OCI-LY3 (cell line): ENCODE data around the gene VAMP8.

Experiments used
- H2AFZ ChIP-seq: fragments of 200-600, 300-600 bp; shearing (Covaris generic); 2 replicates; pipeline ENCODE4 v1.6.0; 2014; ENCODE audit warnings: antibody characterized with exemption, low read depth, low read length
- H3K27ac ChIP-seq: fragments of 200-600, 300-600 bp; sonication (generic); 2 replicates; pipeline ENCODE4 v1.5.1; 2014; ENCODE audit warnings: mild to moderate bottlenecking, low read length, moderate library complexity, mixed read lengths
- H3K27me3 ChIP-seq: fragments of 200-600, 300-600 bp; sonication (generic); 2 replicates; pipeline ENCODE4 v1.6.1; 2014; ENCODE audit warnings: low read depth, low read length, mixed read lengths
- H3K36me3 ChIP-seq: fragments of 200-600, 300-600 bp; sonication (generic); replicated peaks from 2 replicates; pipeline ENCODE3; 2014; ENCODE audit warnings: low read depth, low read length, mixed read lengths
- H3K4me1 ChIP-seq: fragments of 300-600, 200-600 bp; sonication (generic); 2 replicates; pipeline ENCODE4 v1.6.1; 2014; ENCODE audit warnings: low read length, mixed read lengths
- H3K4me2 ChIP-seq: fragments of 200-600, 300-600 bp; sonication (generic); 2 replicates; pipeline ENCODE4 v1.6.1; 2014; ENCODE audit warnings: low read length, mixed read lengths
- H3K4me3 ChIP-seq: fragments of 300-600, 200-600 bp; sonication (generic); 2 replicates; pipeline ENCODE4 v1.5.1; 2014; ENCODE audit warnings: antibody characterized with exemption, mild to moderate bottlenecking, low read length, moderate library complexity
- H3K79me2 ChIP-seq: fragments of 300-600, 200-600 bp; shearing (Covaris generic); 2 replicates; pipeline ENCODE4 v1.6.1; 2014; ENCODE audit warnings: mild to moderate bottlenecking, low read length, mixed read lengths
- H3K9ac ChIP-seq: fragments of 300-600, 200-600 bp; shearing (Covaris generic); 2 replicates; pipeline ENCODE4 v1.6.0; 2014; ENCODE audit warnings: mild to moderate bottlenecking, low read length, moderate library complexity
- H3K9me3 ChIP-seq: fragments of 200-600, 300-600 bp; shearing (Covaris generic); 2 replicates; pipeline ENCODE4 v1.6.1; 2014; ENCODE audit warnings: low read length, mixed read lengths; ENCODE audit not compliant: insufficient read depth
- H4K20me1 ChIP-seq: fragments of 200-600, 300-600 bp; sonication (generic); 2 replicates; pipeline ENCODE4 v1.6.1; 2016; ENCODE audit warnings: low read length, mixed read lengths; ENCODE audit not compliant: insufficient read depth
- EZH2phosphoT487 ChIP-seq: fragments of 200-600 bp; shearing (Covaris generic); IDR thresholded peaks from 2 replicates; pipeline ENCODE4 v1.6.1; 2018; ENCODE audit warnings: antibody characterized with exemption, mixed run types, low read depth
- TF ChIP-seq, protein P1 (sequence below): fragments of 200-600, 300-600 bp; sonication (generic); IDR thresholded peaks from 2 replicates; pipeline ENCODE4 v1.5.1; 2014; ENCODE audit warnings: antibody characterized with exemption, low read length, low read depth

The VAMP8 gene

DNA sequence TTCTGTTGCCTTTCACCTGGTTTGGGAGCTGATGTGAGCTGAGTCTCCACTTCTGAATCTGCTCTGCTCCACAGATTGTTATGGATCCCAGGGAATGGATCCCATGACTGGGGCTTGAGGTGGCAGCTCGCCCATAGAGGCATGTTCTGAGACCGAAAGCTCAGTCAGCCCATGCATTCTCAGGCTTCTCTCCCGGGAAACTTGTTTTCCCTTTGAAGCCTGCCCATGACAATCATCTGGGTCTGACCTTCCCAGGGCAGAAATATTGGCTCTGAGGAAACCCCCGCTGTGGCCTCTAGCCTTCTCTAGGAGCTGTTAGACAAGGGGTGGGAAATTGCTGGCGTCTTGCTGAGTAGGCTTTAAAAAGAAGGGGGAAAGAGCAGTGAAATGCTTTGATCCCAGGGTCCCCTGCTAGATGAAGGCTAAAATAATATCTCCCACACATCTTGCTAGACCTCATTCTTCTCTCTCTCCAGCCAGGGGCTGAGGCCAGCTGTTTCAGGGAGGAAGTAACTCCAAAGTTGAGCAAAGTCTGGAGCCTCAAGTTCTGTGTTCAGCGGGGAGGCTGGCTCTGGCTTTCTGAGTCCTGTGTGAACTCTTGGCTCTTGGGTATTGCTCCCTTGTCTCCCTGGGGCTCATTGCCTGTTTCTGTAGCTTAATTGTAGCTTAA lies 2.0 kb downstream of the VAMP8 start:
- Histone ChIP-seq H3K27ac (no peak overlapping the region), H3K9me3 (no peaks in the 10 kb centered on the region), H3K27me3 (no peaks in the 10 kb centered on the region), H3K4me1 (peaks cover 19% of the 10 kb centered on the region), H3K36me3 (no peaks in the 10 kb centered on the region), H3K9ac (peak overlapping the region; percentile 59; the same call in 1 of the 2 replicates), H3K4me2 (peak overlapping the region; percentile 78; the same call in 1 of the 2 replicates), H3K4me3 (no peak overlapping the region), H2AFZ (no peak overlapping the region; the same call in 1 of the 2 replicates), H4K20me1 (no peaks in the 10 kb centered on the region), H3K79me2 (no peaks in the 10 kb centered on the region)
- TF ChIP-seq, protein P1, sequence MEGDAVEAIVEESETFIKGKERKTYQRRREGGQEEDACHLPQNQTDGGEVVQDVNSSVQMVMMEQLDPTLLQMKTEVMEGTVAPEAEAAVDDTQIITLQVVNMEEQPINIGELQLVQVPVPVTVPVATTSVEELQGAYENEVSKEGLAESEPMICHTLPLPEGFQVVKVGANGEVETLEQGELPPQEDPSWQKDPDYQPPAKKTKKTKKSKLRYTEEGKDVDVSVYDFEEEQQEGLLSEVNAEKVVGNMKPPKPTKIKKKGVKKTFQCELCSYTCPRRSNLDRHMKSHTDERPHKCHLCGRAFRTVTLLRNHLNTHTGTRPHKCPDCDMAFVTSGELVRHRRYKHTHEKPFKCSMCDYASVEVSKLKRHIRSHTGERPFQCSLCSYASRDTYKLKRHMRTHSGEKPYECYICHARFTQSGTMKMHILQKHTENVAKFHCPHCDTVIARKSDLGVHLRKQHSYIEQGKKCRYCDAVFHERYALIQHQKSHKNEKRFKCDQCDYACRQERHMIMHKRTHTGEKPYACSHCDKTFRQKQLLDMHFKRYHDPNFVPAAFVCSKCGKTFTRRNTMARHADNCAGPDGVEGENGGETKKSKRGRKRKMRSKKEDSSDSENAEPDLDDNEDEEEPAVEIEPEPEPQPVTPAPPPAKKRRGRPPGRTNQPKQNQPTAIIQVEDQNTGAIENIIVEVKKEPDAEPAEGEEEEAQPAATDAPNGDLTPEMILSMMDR: no peak
- TF ChIP-seq EZH2phosphoT487: no peak

DNA sequence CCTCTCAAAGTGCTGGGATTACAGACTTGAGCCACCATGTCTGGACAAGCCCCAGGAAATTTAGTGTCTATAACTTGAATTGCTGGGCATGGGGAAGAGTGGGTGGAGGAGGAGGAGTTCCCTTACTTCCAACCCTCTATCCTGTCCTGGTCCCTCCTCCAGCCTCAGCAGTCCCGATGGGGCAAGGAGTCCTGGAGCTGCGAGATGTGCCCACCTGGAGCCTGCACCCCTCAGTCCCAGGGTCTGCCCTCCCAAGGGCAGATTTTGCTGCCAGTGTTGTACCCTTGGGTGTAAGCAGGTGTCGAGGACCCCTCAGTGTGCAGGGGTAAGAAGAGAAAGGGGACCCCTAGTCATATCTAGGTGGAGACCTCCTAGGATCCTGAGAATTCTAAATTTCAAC lies 2.8 kb downstream of the VAMP8 start:
- H3K79me2 ChIP-seq: no peaks in the 10 kb centered on the region
- H2AFZ ChIP-seq: no peak overlapping the region
- H3K9ac ChIP-seq: no peak overlapping the region
- TF ChIP-seq, protein P1: no peak
- TF ChIP-seq EZH2phosphoT487: no peak
- H3K27ac ChIP-seq: no peak overlapping the region
- no peak overlapping the region for H3K4me2 ChIP-seq
- no peaks in the 10 kb centered on the region for H3K36me3 ChIP-seq
- peaks cover 24% of the 10 kb centered on the region for H3K4me1 ChIP-seq
- H4K20me1 ChIP-seq: no peaks in the 10 kb centered on the region
- H3K27me3 ChIP-seq: no peaks in the 10 kb centered on the region
- no peak overlapping the region for H3K4me3 ChIP-seq
- no peaks in the 10 kb centered on the region for H3K9me3 ChIP-seq

DNA sequence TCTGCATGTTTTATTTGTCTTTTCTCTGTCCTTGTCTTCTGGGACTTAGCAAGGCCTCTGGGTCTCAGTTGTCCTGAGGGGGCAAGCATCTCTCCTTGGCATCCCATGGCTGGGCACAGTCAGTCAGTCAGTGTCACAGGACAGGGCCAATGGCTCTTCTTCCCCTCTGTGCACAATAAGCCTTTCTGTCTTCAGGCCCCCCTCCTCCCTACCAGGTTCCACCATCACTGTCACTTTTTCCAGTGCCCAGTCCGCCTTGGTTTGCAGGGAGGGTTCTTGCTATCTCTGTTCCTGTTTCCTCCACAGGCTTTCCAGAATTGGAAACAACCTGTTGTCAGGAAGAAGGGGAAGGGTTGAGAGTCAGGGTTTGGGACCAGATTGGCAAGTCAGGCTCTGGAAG lies 5.1 kb downstream of the VAMP8 start:
- Histone ChIP-seq H3K9ac (no peak overlapping the region), H3K9me3 (no peaks in the 10 kb centered on the region), H3K4me1 (peaks cover 26% of the 10 kb centered on the region), H3K4me2 (no peak overlapping the region), H3K79me2 (no peaks in the 10 kb centered on the region), H3K36me3 (no peaks in the 10 kb centered on the region), H3K4me3 (no peak overlapping the region), H3K27ac (no peak overlapping the region), H3K27me3 (no peaks in the 10 kb centered on the region), H2AFZ (no peak overlapping the region), H4K20me1 (no peaks in the 10 kb centered on the region)
- no peak for TF ChIP-seq EZH2phosphoT487
- TF ChIP-seq, protein P1: no peak

DNA sequence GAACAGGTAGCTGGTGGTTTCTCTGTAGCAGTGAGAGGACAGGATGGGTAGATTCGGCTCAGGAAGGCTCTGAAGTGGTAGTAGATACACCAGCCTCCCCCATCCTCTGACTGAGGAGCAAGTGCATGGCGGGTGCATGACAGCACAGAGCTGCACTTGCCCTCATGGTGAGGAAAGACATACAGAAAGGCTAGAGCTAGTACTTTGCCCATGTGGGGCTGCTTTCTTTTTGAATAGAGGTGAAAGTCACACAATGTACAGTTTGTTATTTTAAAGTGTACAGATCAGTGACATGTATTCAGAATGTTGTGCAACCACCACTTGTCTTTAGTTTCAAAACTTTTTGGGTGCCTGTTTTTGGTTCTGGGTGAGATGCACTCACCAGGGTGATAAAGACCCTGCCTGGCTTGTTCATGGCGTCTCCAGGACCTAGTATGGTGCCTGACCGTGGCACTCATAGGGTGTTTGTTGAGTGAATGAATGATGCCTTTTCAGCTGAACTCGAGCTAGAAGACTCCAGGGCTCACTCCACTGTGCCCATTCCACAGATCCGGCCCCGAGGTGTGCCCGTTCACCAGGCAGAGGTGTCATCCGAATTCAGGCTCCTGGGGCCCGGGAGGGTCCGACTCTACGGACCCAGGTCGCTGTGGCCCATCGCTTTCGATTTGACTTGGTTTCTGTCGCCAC lies 6.4 kb downstream of the VAMP8 start:
- TF ChIP-seq, protein P1: no peak
- TF ChIP-seq EZH2phosphoT487: no peak
- peak overlapping the region; percentile 48; the same call in 1 of the 2 replicates for H3K9ac ChIP-seq
- H3K4me3 ChIP-seq: peak overlapping the region; percentile 79
- H3K27me3 ChIP-seq: no peaks in the 10 kb centered on the region
- H3K4me2 ChIP-seq: peak overlapping the region; percentile 60
- H4K20me1 ChIP-seq: no peaks in the 10 kb centered on the region
- no peaks in the 10 kb centered on the region for H3K36me3 ChIP-seq
- no peak overlapping the region for H3K27ac ChIP-seq
- peaks cover 16% of the 10 kb centered on the region for H3K4me1 ChIP-seq
- no peak overlapping the region for H2AFZ ChIP-seq
- H3K79me2 ChIP-seq: no peaks in the 10 kb centered on the region
- no peaks in the 10 kb centered on the region for H3K9me3 ChIP-seq
